GM21390 (cell line): Measurements from ENCODE around the gene KMT5C.

Experiments used
- ATAC-seq: cut with Tn5 transposase; IDR thresholded peaks from one replicate; pipeline ENCODE4 v1.9.1; 2021; ENCODE audit not compliant: unreplicated experiment

Gene KMT5C

GRCh38 chr19:55384131-55384919 is 44.6 kb downstream of the KMT5C start, which contains the start of gene TMEM238:
Gene TMEM238 (minus strand): TSS chr19:55384292. CDS start chr19:55384259, 33 bp downstream.
- ATAC-seq = no peak

- peak; percentile 49 for ATAC-seq
Observed at GRCh38 chr19:55384920-55385723, 45.4 kb downstream of the KMT5C start.

GRCh38 chr19:55385724-55386492 is 46.2 kb downstream of the KMT5C start, which contains the start of gene RPL28:
Gene RPL28 (plus strand): TSS chr19:55385932. CDS start chr19:55386358, 426 bp downstream.
- ATAC-seq = peak; percentile 55

- no peak for ATAC-seq
Observed at GRCh38 chr19:55386493-55386971, 46.9 kb downstream of the KMT5C start.

GRCh38 chr19:55387736-55388497 is 48.2 kb downstream of the KMT5C start:
- no peak for ATAC-seq

- no peak for ATAC-seq
Observed at GRCh38 chr19:55389386-55390317, 50.0 kb downstream of the KMT5C start.

- no peak for ATAC-seq
Observed at GRCh38 chr19:55390461-55390880, 50.8 kb downstream of the KMT5C start.

GRCh38 chr19:55391191-55391670 is 51.6 kb downstream of the KMT5C start:
- no peak for ATAC-seq

- ATAC-seq = no peak
Observed at GRCh38 chr19:55391702-55392615, 52.3 kb downstream of the KMT5C start.

GRCh38 chr19:55392820-55393761 is 53.4 kb downstream of the KMT5C start:
- no peak for ATAC-seq
